Psoas muscle (tissue), 8 donors: ENCODE data around the gene IP6K1. TPM values are rescaled to one million over a fixed set of nuclear protein-coding genes. Genes with fewer than 3 reads are reported as not detected.
"Not testable (repeated sequence)": the region's sequence is repeated elsewhere in the genome, so short reads cannot be mapped to it uniquely, and the experiment has no call there.

Source experiments
- ATAC-seq, 4 donors: fragments of 200-7000 bp; cut with Tn5 transposase; one replicate each; pipeline ENCODE4 v1.9.1; 2020; ENCODE audit warnings: moderate library complexity in 3 of 4, mild to moderate bottlenecking in 2 of 4
- DNase-seq, 2 donors: peaks; one replicate each; pipeline ENCODE4 v3.0.0-alpha.2; 2020
- H3K27ac ChIP-seq: fragments of 200-600 bp; one replicate; pipeline ENCODE4 v1.8.0; 2022
- H3K27me3 ChIP-seq, 3 donors: fragments of 200-600 bp in 1 of 3; one replicate each; pipeline versions ENCODE4 v1.6.1 to v1.8.0; 2013 to 2022; ENCODE audit warnings: low read length in 2 of 3, mild to moderate bottlenecking in 2 of 3, moderate library complexity in 1 of 3; ENCODE audit not compliant: insufficient read depth in 3 of 3
- H3K36me3 ChIP-seq, 2 donors: fragments of 200-600 bp in 1 of 2; one replicate each; pipeline versions ENCODE4 v1.6.1 to v1.8.0; 2013 to 2022; ENCODE audit warnings: low read depth in 1 of 2, mild to moderate bottlenecking in 1 of 2, moderate library complexity in 1 of 2; ENCODE audit not compliant: insufficient read depth in 1 of 2
- H3K4me1 ChIP-seq: fragments of 200-600 bp; one replicate; pipeline ENCODE4 v1.8.0; 2022
- H3K4me3 ChIP-seq: fragments of 200-600 bp; one replicate; pipeline ENCODE4 v1.8.0; 2022; ENCODE audit warnings: mild to moderate bottlenecking
- H3K9me3 ChIP-seq: fragments of 200-600 bp; one replicate; pipeline ENCODE4 v1.8.0; 2022
- WGBS, 3 donors: extraction: QIAGEN DNeasy Blood & Tissue Kit; methylation state at CpG; one replicate each; pipeline versions ENCODE4 v1.1.6 to v1.1.7; 2013; 5-methylcytosine and 5-hydroxymethylcytosine counted together
- intact Hi-C, 2 donors: fragments of 100-400 bp; cut with DNase I; formaldehyde crosslinking; loops; one replicate each; pipeline versions ENCODE4 v1.11.0 to v1.14.2; 2022
- polyA plus RNA-seq, 3 donors: library from polyadenylated mRNA; stranded (reverse); fragments of 200-250 nt; gene quantifications; one replicate each; pipeline ENCODE4 v1.2.3, GENCODE V29; 2013
- total RNA-seq, 4 donors: library from RNA; stranded (reverse); fragmentation: NEBNext Ultra II Directional in 2 of 4; extraction: Animal tissue kit (Norgen Biotek cat#: 25700) in 2 of 4; gene quantifications; one replicate each; pipeline versions ENCODE4 v1.2.1 to v1.2.4, GENCODE V29; 2021 to 2023
- TF ChIP-seq, protein P1 (sequence below): fragments of 200-600 bp; IDR thresholded peaks from one replicate; pipeline ENCODE4 v1.8.0; 2022; ENCODE audit warnings: antibody characterized with exemption
- donor health status: healthy with polysubstance abuse.
- donor health status: DM: no; HTN: no; CAD: no; lungs with moderate emphysema.
- donor health status: Bipolar disorder and iron deficiency.
- donor health status: healthy.
- donor health status: DM: yes; HTN: yes; CAD: no.
- donor health status: DM: no; HTN: no; CAD: no.
- donor health status: DM: no; HTN: no; CAD: no.
- donor health status: DM: yes; HTN: yes; CAD: no.

The IP6K1 gene
- total and polyA plus RNA-seq, 7 donors, result 9.1 to 16.1 (median 12.3) TPM

GRCh38 chr3:49757197-49757596 is 29.1 kb downstream of the IP6K1 start:
- peaks cover 28% of the 10 kb centered on the region for H3K4me1 ChIP-seq
- WGBS, 3 donors, result 62 to 65% (median 63%) methylated on average over 2 of the region's 2 CpGs
- TF ChIP-seq, protein P1, sequence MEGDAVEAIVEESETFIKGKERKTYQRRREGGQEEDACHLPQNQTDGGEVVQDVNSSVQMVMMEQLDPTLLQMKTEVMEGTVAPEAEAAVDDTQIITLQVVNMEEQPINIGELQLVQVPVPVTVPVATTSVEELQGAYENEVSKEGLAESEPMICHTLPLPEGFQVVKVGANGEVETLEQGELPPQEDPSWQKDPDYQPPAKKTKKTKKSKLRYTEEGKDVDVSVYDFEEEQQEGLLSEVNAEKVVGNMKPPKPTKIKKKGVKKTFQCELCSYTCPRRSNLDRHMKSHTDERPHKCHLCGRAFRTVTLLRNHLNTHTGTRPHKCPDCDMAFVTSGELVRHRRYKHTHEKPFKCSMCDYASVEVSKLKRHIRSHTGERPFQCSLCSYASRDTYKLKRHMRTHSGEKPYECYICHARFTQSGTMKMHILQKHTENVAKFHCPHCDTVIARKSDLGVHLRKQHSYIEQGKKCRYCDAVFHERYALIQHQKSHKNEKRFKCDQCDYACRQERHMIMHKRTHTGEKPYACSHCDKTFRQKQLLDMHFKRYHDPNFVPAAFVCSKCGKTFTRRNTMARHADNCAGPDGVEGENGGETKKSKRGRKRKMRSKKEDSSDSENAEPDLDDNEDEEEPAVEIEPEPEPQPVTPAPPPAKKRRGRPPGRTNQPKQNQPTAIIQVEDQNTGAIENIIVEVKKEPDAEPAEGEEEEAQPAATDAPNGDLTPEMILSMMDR, result no peak

DNA sequence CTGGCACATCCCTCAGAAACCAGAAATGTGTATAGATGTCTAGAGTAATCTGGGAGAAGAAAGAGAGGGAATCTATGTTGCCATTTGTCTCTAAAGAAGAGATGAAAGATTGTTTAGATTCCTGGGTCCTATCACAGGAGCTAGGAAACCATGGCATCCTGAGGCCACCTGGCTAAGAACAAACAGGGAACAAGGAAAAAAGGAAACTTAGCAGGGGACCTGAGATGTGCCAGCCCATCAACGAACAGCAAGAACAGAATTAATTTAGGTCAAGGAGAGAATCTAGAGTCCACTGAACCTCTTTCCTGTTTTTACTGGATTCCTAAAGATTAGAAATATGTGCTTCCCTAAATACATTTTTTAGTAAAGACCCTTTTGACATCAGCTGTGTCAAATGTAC is 30.3 kb downstream of the IP6K1 start:
- Histone ChIP-seq H3K27ac (no peak overlapping the region), H3K4me3 (no peak overlapping the region), H3K36me3 (peaks cover 0 to 4% of the 10 kb centered on the region in 2 donors), H3K27me3 (no peaks in the 10 kb centered on the region), H3K4me1 (peaks cover 28% of the 10 kb centered on the region), H3K9me3 (no peaks in the 10 kb centered on the region)
- DNase-seq, result no peak
- intact Hi-C loops, result no loop called here
- TF ChIP-seq, protein P1, result no peak
- WGBS, 3 donors, result 52 to 64% (median 59%) methylated on average over 1 of the region's 1 CpG
- no peak for ATAC-seq

More at GRCh38 chr3:49757197-49757596, 29.1 kb downstream of the IP6K1 start:
- Histone ChIP-seq H3K9me3 (no peaks in the 10 kb centered on the region), H3K36me3 (no peaks in the 10 kb centered on the region), H3K27me3 (no peaks in the 10 kb centered on the region), H3K4me3 (no peak overlapping the region), H3K27ac (no peak overlapping the region)
- intact Hi-C loops, result no loop called here
- no peak for DNase-seq
- ATAC-seq, result no peak

- H3K27ac ChIP-seq, result no peak overlapping the region
- WGBS, 3 donors, result 47 to 60% (median 52%) methylated on average over 1 of the region's 1 CpG
- DNase-seq (no peak), ATAC-seq (peak in 1 of 4 donors; percentile 57)
- intact Hi-C loops, result no loop called here
- TF ChIP-seq, protein P1, result no peak
- H3K4me1 ChIP-seq, result peaks cover 28% of the 10 kb centered on the region
- no peaks in the 10 kb centered on the region for H3K9me3 ChIP-seq
- H3K27me3 ChIP-seq, result no peaks in the 10 kb centered on the region
- peaks cover 0 to 4% of the 10 kb centered on the region in 2 donors for H3K36me3 ChIP-seq
- no peak overlapping the region for H3K4me3 ChIP-seq
Measured at GRCh38 chr3:49754536-49754935, 31.8 kb downstream of the IP6K1 start.

DNA sequence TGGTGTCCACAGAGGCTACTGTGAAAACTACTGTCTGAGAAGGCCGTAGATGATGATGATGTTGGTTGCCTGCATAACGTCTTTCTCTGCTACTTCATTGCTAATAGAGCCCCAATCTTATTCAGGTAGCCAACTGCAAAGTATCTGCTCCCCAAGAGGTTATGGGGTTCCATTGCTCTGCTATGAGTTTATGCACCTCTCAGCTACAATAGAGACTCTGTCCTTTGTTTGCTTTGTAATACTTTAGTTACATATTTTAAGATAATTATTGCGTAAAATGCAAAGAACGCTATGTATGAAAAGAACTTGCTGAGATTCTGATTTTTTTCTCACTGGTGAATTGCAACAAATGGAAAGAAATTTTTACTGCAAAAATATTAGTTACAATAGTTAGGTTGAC is 34.8 kb downstream of the IP6K1 start:
- peaks cover 14% of the 10 kb centered on the region for H3K4me1 ChIP-seq
- ATAC-seq, result no peak
- intact Hi-C loops, result no loop called here
- no peaks in the 10 kb centered on the region for H3K27me3 ChIP-seq
- TF ChIP-seq, protein P1, result no peak
- 94 to 98% (median 97%) methylated on average over 4 of the region's 4 CpGs for WGBS, 3 donors
- H3K9me3 ChIP-seq, result no peaks in the 10 kb centered on the region
- DNase-seq, result no peak
- H3K27ac ChIP-seq, result no peak overlapping the region
- H3K36me3 ChIP-seq, result peaks cover 7 to 23% of the 10 kb centered on the region in 2 donors
- H3K4me3 ChIP-seq, result no peak overlapping the region

DNA sequence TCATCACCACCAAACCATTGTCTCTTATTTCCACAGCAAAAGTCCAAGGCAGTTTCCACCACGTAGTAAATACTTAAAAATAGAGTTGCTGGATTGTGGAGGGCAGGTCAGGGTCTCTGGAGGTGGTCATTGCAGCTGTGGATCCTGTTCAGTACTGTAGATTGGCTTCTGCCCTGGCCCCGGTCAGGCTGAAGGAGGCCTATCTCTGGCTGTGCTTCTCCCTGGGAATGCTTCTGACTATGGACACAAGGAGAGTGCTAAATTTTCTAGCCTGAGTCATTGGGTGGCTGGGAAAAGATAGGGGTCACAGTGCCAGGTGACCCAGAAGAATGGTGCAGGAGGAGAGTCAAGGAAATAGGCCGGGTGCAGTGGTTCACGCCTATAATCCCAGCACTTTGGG is 36.3 kb downstream of the IP6K1 start:
- H3K4me3 ChIP-seq, result no peak overlapping the region
- DNase-seq (no peak), ATAC-seq (peak; percentile 57 to 68 (median 61))
- TF ChIP-seq, protein P1, result no peak
- no peaks in the 10 kb centered on the region for H3K9me3 ChIP-seq
- intact Hi-C loops, result no loop called here
- no peaks in the 10 kb centered on the region for H3K27me3 ChIP-seq
- WGBS, 3 donors, result 65 to 75% (median 74%) methylated on average over 4 of the region's 4 CpGs
- H3K36me3 ChIP-seq, result peaks cover 11 to 31% of the 10 kb centered on the region in 2 donors
- H3K27ac ChIP-seq, result no peak overlapping the region
- H3K4me1 ChIP-seq, result peaks cover 14% of the 10 kb centered on the region

DNA sequence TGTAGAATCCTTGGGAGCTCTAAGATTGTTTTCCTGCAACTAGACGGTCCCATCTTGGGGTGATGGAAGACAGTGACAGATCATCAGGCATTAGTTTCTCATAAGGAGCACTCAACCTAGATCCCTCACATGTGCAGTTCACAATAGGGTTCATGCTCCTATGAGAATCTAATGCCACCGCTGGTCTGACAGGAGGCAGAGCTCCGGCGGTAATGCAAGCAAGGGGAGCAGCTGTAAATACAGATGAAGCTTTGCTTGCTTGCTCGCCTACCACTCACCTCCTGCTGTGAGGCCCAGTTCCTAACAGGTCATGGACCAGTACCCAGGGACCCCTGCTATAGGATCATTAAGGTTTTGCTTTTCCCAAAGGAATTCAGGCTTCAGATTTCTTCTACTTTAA is 37.5 kb downstream of the IP6K1 start:
- DNase-seq, H3K27ac ChIP-seq, intact Hi-C loops, H3K4me3 ChIP-seq, ATAC-seq, H3K27me3 ChIP-seq, H3K9me3 ChIP-seq, H3K4me1 ChIP-seq: not testable (repeated sequence)
- H3K36me3 ChIP-seq, result peaks cover 11 to 38% of the 10 kb centered on the region in 2 donors
- WGBS, 3 donors, result 89 to 93% (median 91%) methylated on average over 5 of the region's 5 CpGs
